Tibial nerve (tissue), 4 donors: ENCODE measurements around the gene OPALIN. TPM values are rescaled to one million over a fixed set of nuclear protein-coding genes. Genes with fewer than 3 reads are reported as not detected.
A peak's percentile ranks its signal among the peaks of the same experiment; 100 is the strongest.

ENCODE experiments used
- DNase-seq, 2 donors: peaks; one replicate each; pipeline ENCODE4 v3.0.0-alpha.2; 2019; ENCODE audit warnings: low spot score in 2 of 2
- H3K27ac ChIP-seq, 4 donors: fragments of 200-600 bp; sonication (generic) in 3 of 4; one replicate each; pipeline ENCODE4 v1.5.1; 2017 to 2019; ENCODE audit warnings: mild to moderate bottlenecking in 1 of 4
- H3K27me3 ChIP-seq, 2 donors: fragments of 200-600 bp; sonication (generic) in 1 of 2; one replicate each; pipeline versions ENCODE4 v1.5.1 to v1.6.0; 2017 to 2019
- H3K36me3 ChIP-seq, 3 donors: fragments of 200-600 bp; sonication (generic); one replicate each; pipeline ENCODE4 v1.5.1; 2018 to 2019
- H3K4me1 ChIP-seq, 4 donors: fragments of 200-600 bp; sonication (generic) in 3 of 4; one replicate each; pipeline ENCODE4 v1.5.1; 2017 to 2019
- H3K4me3 ChIP-seq, 4 donors: fragments of 200-600 bp; sonication (generic) in 3 of 4; one replicate each; pipeline ENCODE4 v1.5.1; 2017 to 2019; ENCODE audit warnings: mild to moderate bottlenecking in 1 of 4, moderate library complexity in 1 of 4
- H3K9me3 ChIP-seq, 4 donors: fragments of 200-600 bp; sonication (generic) in 3 of 4; one replicate each; pipeline ENCODE4 v1.5.1; 2017 to 2019
- EP300 ChIP-seq, 2 donors: sonication (generic); formaldehyde crosslinking; IDR thresholded peaks; one replicate each; pipeline ENCODE4 v1.6.1; 2017; ENCODE audit warnings: antibody characterized with exemption in 2 of 2, mild to moderate bottlenecking in 1 of 2
- POLR2A ChIP-seq, 2 donors: fragments of 450-650 bp; IDR thresholded peaks; one replicate each; pipeline ENCODE4 v1.6.1; 2017; ENCODE audit warnings: antibody characterized with exemption in 2 of 2, mild to moderate bottlenecking in 2 of 2, moderate library complexity in 2 of 2
- WGBS, 2 donors: methylation state at CpG; one replicate each; pipeline ENCODE4 v1.1.5; 2018; 5-methylcytosine and 5-hydroxymethylcytosine counted together
- total RNA-seq, 4 donors: library from RNA; depleted of rRNA; stranded (reverse); fragments of >200 nt; gene quantifications; one replicate each; pipeline ENCODE4 v1.1.0, GENCODE V29; 2016
- TF ChIP-seq, protein P1 (sequence below), 5 experiments: fragments of 200-600 bp in 3 of 5; fragments of 450-650 bp in 2 of 5; sonication (generic) in 3 of 5; IDR thresholded peaks; one replicate each; pipeline ENCODE4 v1.5.1; 2016 to 2019; ENCODE audit warnings: antibody characterized with exemption in 5 of 5, mild to moderate bottlenecking in 3 of 5, moderate library complexity in 2 of 5

The OPALIN gene
- total RNA-seq, 4 donors from 2014 or later = not detected

DNA sequence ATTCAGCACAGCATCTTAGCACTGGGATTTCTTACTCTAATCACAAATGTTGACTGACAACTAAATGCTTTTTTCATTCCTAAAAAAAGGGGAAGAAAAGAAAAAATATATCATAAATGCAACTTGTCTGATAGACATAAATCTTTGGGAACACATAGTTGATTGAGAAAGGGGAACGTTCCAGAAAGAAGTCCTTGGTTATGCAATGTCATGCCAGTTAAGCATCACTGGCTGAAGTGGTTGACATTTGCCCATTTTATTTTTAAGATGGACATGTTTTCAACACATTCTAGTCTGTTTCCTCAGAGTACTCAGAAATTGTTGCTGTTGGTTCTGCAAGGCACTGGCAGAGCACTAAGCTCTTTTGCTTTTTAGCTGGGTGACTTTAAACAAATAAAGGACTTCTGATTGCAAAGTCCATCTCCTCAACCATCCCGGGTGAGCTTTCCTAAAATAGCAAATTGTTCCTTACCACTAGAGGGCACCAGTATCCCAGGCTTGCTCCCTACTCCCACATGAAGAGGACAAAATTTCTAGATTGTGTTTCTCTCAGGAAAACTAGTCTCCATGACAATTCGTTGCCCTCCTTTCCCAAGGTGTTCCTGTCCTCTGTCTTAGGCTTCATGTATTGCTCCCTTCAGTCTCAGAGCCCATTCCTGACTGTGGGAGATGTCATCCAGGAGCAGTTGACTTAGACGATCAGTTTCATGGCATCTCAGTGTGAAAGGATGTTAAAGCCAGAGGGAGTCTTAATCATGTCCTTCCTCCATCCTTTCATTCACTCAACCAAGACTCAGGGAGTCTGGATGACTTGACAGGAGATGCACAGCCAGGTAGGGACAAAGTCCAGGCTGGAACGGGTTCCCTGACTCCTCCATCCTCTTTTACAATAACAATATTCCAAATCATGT is 23.9 kb downstream of the OPALIN start:
- Histone ChIP-seq H3K27me3 (peaks cover 0 to 11% of the 10 kb centered on the region in 2 donors), H3K4me3 (no peak overlapping the region), H3K4me1 (no peaks in the 10 kb centered on the region), H3K27ac (no peak overlapping the region), H3K9me3 (no peaks in the 10 kb centered on the region), H3K36me3 (no peaks in the 10 kb centered on the region)
- DNase-seq = peak in 1 of 2 donors; percentile 7
- WGBS, 2 donors = 40 to 44% methylated on average over 5 of the region's 5 CpGs
- TF ChIP-seq, protein P1, sequence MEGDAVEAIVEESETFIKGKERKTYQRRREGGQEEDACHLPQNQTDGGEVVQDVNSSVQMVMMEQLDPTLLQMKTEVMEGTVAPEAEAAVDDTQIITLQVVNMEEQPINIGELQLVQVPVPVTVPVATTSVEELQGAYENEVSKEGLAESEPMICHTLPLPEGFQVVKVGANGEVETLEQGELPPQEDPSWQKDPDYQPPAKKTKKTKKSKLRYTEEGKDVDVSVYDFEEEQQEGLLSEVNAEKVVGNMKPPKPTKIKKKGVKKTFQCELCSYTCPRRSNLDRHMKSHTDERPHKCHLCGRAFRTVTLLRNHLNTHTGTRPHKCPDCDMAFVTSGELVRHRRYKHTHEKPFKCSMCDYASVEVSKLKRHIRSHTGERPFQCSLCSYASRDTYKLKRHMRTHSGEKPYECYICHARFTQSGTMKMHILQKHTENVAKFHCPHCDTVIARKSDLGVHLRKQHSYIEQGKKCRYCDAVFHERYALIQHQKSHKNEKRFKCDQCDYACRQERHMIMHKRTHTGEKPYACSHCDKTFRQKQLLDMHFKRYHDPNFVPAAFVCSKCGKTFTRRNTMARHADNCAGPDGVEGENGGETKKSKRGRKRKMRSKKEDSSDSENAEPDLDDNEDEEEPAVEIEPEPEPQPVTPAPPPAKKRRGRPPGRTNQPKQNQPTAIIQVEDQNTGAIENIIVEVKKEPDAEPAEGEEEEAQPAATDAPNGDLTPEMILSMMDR (IDR thresholded peaks at IDR 0.05) = peak; percentile 22 to 67 (median 62)
- TF ChIP-seq EP300 (IDR thresholded peaks at IDR 0.05) = no peak

DNA sequence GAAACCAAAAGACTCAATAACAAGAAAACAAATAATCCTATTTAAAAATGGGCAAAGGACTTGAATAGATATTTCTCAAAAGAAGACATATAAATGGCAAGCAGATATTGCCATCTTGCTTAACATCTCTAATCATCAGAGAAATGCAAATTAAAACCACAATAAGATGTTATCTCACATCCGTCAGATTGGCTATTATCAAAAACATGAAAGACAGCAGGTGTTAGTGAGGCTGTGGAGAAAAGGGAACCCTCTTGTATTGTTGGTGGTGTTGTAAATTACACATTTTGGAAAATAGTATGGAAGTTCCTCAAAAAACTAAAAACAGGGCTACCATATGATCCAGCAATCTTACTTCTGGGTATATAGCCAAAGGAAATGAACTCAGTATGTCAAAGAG is 25.7 kb downstream of the OPALIN start:
- H3K9me3 ChIP-seq = no peaks in the 10 kb centered on the region
- peaks cover 0 to 11% of the 10 kb centered on the region in 2 donors for H3K27me3 ChIP-seq
- no peak overlapping the region for H3K27ac ChIP-seq
- no peak for DNase-seq
- 62 to 76% methylated on average over 1 of the region's 1 CpG for WGBS, 2 donors
- TF ChIP-seq, protein P1 (IDR thresholded peaks at IDR 0.05) = no peak
- no peak overlapping the region for H3K4me3 ChIP-seq
- no peaks in the 10 kb centered on the region for H3K36me3 ChIP-seq
- no peaks in the 10 kb centered on the region for H3K4me1 ChIP-seq

DNA sequence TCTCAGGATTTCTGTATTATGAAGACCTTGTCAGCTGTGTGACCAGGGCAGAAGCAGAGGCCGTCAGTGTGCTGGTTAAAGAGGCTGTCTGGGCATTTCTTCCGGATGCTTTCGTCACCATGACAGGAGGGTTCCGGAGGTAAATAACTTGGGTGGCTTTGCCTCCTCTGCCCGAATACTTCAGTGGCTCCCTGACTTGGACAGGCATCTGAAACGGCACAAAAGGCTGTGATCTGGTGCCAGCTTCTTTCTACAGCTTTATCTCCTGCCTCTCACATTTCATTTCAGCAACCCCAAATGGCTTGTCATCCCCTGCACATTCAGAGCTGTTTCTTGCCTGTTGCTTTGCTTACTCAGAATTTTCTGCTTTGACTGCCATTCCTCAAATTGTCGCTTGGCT is 31.3 kb downstream of the OPALIN start:
- no peak for DNase-seq
- no peaks in the 10 kb centered on the region for H3K9me3 ChIP-seq
- H3K27ac ChIP-seq = no peak overlapping the region
- no peaks in the 10 kb centered on the region for H3K4me1 ChIP-seq
- H3K36me3 ChIP-seq = no peaks in the 10 kb centered on the region
- peaks cover 0 to 17% of the 10 kb centered on the region in 2 donors for H3K27me3 ChIP-seq
- no peak overlapping the region for H3K4me3 ChIP-seq
- TF ChIP-seq, protein P1 (IDR thresholded peaks at IDR 0.05) = no peak
- TF ChIP-seq EP300 (IDR thresholded peaks at IDR 0.05) (no peak), POLR2A (IDR thresholded peaks at IDR 0.05) (no peak)
- WGBS, 2 donors = 75 to 85% methylated on average over 7 of the region's 7 CpGs

DNA sequence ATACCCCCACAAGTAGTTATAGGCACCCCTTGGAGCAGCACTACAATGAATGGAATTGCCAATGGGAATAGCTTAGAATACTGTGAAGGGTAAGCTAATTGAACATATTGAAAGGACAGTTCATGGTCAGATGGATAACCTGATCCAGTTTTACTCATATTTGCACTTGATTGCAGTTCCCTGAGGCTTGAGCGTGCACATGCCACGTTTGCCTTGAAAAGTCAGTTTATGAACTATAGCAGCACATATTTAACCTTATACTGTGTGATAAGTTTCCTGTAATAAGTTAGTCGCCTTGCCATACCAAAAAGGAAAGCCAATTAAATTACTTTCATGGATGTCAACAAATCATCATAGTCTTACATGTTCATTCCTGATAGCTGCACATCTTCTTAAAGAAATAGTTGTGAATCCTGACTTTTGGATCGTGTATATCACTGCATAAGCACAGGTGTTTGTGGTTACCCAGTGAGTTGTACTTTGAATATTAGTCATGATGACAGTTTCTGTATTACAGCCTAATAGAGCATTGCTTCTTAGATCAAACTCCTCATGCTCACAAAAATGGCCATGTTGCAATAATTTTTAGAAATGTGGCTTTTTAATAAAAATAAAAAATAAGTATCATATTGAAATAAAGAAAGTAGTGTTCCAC is 33.0 kb downstream of the OPALIN start:
- Histone ChIP-seq H3K4me1 (no peaks in the 10 kb centered on the region), H3K27ac (no peak overlapping the region), H3K9me3 (no peaks in the 10 kb centered on the region), H3K27me3 (peaks cover 0 to 14% of the 10 kb centered on the region in 2 donors), H3K4me3 (no peak overlapping the region), H3K36me3 (no peaks in the 10 kb centered on the region)
- no peak for TF ChIP-seq EP300 (IDR thresholded peaks at IDR 0.05)
- TF ChIP-seq, protein P1 (IDR thresholded peaks at IDR 0.05) = no peak
- DNase-seq = no peak
- 76 to 81% methylated on average over 4 of the region's 4 CpGs for WGBS, 2 donors

DNA sequence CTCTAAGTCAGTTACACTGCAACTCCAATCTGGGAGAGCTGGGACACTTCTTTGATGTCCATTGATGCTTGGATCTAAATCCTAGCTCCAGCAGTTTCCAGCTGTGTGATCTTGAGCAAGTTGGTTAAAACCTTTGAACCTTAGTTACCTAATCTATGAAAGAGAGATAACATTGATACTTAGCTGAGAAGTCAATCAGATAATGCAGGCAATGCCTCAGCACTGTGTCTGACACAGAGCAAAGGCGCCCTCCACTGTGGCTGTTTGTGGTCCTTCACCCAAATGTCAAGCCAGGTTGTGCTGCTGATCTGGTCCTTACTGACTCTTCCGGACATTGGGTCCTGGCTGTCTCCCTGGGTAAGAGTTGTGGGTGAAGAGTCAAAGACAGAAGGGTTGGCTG is 34.4 kb downstream of the OPALIN start:
- Histone ChIP-seq H3K9me3 (no peaks in the 10 kb centered on the region), H3K27me3 (peaks cover 0 to 13% of the 10 kb centered on the region in 2 donors), H3K36me3 (no peaks in the 10 kb centered on the region), H3K27ac (no peak overlapping the region), H3K4me3 (no peak overlapping the region), H3K4me1 (no peaks in the 10 kb centered on the region)
- TF ChIP-seq EP300 (IDR thresholded peaks at IDR 0.05) (no peak), POLR2A (IDR thresholded peaks at IDR 0.05) (no peak)
- TF ChIP-seq, protein P1 (IDR thresholded peaks at IDR 0.05) = no peak
- DNase-seq = no peak
- WGBS, 2 donors = 88% methylated on average over 2 of the region's 2 CpGs
